HEK293 (cell line): ENCODE measurements around the gene NARS2.
A peak's percentile ranks its signal among the peaks of the same experiment; 100 is the strongest.
"Not testable (repeated sequence)": the region's sequence is repeated elsewhere in the genome, so short reads cannot be mapped to it uniquely, and the experiment has no call there.

Experiments used
- CTCF ChIA-PET: fragments of 350-600 bp; formaldehyde crosslinking; extraction: SDS; loops from one replicate; lab custom pipeline; 2021; ENCODE audit warnings: antibody characterized with exemption; lab: Yijun Ruan, JAX
- POLR2A ChIA-PET: fragments of 300-600 bp; formaldehyde crosslinking; extraction: SDS; loops from one replicate; lab custom pipeline; 2020; ENCODE audit warnings: antibody characterized with exemption, inconsistent platforms; lab: Yijun Ruan, JAX
- H3K27ac ChIP-seq: fragments of 200-500 bp; sonication (Bioruptor generic); 2 replicates; pipeline ENCODE4 v1.5.1; 2014; ENCODE audit warnings: low read depth, low read length, control low read depth, inconsistent platforms; ENCODE audit errors: extremely low read depth
- H3K36me3 ChIP-seq, 2 experiments: fragments of 200-500 bp in 1 of 2; sonication (Bioruptor generic) in 1 of 2; 1 replicate in 1 of 2; 2 replicates in 1 of 2; pipeline ENCODE4 v1.5.1; 2014 to 2017; ENCODE audit warnings: inconsistent platforms in 2 of 2, low read length in 2 of 2; ENCODE audit not compliant: control insufficient read depth in 2 of 2, insufficient read depth in 1 of 2
- H3K4me1 ChIP-seq: fragments of 200-500 bp; sonication (Bioruptor generic); 2 replicates; pipeline ENCODE4 v1.5.1; 2014; ENCODE audit warnings: mild to moderate bottlenecking, low read length, inconsistent platforms; ENCODE audit not compliant: control insufficient read depth, insufficient read depth
- H3K4me3 ChIP-seq: 2 replicates; pipeline ENCODE4 v1.5.1; 2011; ENCODE audit warnings: low read depth, mild to moderate bottlenecking, control low read depth, low read length, moderate library complexity
- H3K9me3 ChIP-seq: fragments of 200-500 bp; sonication (Bioruptor generic); 2 replicates; pipeline ENCODE4 v1.5.1; 2014; ENCODE audit warnings: low read depth, low read length, inconsistent platforms; ENCODE audit not compliant: control insufficient read depth, insufficient read depth
- BCL11A ChIP-seq: fragments of 450-650 bp; formaldehyde crosslinking; IDR thresholded peaks from 2 replicates; pipeline ENCODE4 v1.5.1; 2016; ENCODE audit warnings: low read depth, missing biosample characterization, missing genetic modification characterization
- MZF1 ChIP-seq: fragments of 450-650 bp; formaldehyde crosslinking; IDR thresholded peaks from 2 replicates; pipeline ENCODE4 v1.5.1; 2017; ENCODE audit warnings: missing biosample characterization, missing genetic modification characterization, borderline replicate concordance
- RBAK ChIP-seq: fragments of 450-650 bp; formaldehyde crosslinking; IDR thresholded peaks from 2 replicates; pipeline ENCODE4 v1.5.1; 2016; ENCODE audit warnings: missing biosample characterization, missing genetic modification characterization
- YY1 ChIP-seq: fragments of 450-650 bp; formaldehyde crosslinking; IDR thresholded peaks from 2 replicates; pipeline ENCODE4 v1.5.1; 2018; ENCODE audit warnings: missing biosample characterization, missing genetic modification characterization
- ZBTB7A ChIP-seq: fragments of 450-650 bp; formaldehyde crosslinking; IDR thresholded peaks from 2 replicates; pipeline ENCODE4 v1.5.1; 2016; ENCODE audit warnings: low read depth, missing biosample characterization, missing genetic modification characterization
- ZNF146 ChIP-seq: fragments of 450-650 bp; formaldehyde crosslinking; IDR thresholded peaks from 2 replicates; pipeline ENCODE4 v1.5.1; 2016; ENCODE audit warnings: missing biosample characterization, missing genetic modification characterization
- ZNF221 ChIP-seq: fragments of 450-650 bp; formaldehyde crosslinking; IDR thresholded peaks from 2 replicates; pipeline ENCODE4 v1.5.1; 2017; ENCODE audit warnings: missing biosample characterization, missing genetic modification characterization, borderline replicate concordance
- ZNF677 ChIP-seq: fragments of 450-650 bp; IDR thresholded peaks from 2 replicates; pipeline ENCODE4 v1.5.0; 2018; ENCODE audit warnings: missing biosample characterization, mild to moderate bottlenecking, missing genetic modification characterization, moderate library complexity
- TF ChIP-seq, protein P1 (sequence below): fragments of 450-650 bp; formaldehyde crosslinking; IDR thresholded peaks from 2 replicates; pipeline ENCODE4 v1.5.1; 2016; ENCODE audit warnings: missing biosample characterization, missing genetic modification characterization, low read depth
- TF ChIP-seq, protein P2 (sequence below): fragments of 450-650 bp; formaldehyde crosslinking; IDR thresholded peaks from 2 replicates; pipeline ENCODE4 v1.5.1; 2016; ENCODE audit warnings: missing biosample characterization, missing genetic modification characterization
- TF ChIP-seq, protein P3 (sequence below): IDR thresholded peaks from 2 replicates; pipeline ENCODE4 v1.6.1; 2011; ENCODE audit warnings: mild to moderate bottlenecking, low read depth, low read length, borderline replicate concordance
- TF ChIP-seq, protein P4 (sequence below): fragments of 450-650 bp; formaldehyde crosslinking; IDR thresholded peaks from 2 replicates; pipeline ENCODE4 v1.5.1; 2016; ENCODE audit warnings: missing biosample characterization, missing genetic modification characterization

NARS2 gene

DNA sequence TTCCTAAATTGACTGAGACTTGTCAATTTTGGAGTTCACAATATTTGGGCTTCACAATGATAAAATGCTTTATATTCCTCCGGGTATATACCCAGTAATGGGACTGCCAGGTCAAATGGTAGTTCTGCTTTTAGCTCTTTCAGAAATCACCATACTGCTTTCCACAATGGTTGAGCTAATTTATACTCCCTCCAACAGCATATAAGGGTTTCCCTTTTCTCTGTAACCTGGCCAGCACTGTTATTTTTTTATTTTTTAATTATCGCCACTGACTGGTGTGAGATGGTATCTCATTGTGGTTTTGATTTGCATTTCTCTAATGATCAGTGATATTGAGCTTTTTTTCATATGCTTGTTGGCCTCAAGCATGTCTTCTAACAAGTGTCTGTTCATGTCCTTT is 21.8 kb downstream of the NARS2 start (continued):
- TF ChIP-seq, protein P1, sequence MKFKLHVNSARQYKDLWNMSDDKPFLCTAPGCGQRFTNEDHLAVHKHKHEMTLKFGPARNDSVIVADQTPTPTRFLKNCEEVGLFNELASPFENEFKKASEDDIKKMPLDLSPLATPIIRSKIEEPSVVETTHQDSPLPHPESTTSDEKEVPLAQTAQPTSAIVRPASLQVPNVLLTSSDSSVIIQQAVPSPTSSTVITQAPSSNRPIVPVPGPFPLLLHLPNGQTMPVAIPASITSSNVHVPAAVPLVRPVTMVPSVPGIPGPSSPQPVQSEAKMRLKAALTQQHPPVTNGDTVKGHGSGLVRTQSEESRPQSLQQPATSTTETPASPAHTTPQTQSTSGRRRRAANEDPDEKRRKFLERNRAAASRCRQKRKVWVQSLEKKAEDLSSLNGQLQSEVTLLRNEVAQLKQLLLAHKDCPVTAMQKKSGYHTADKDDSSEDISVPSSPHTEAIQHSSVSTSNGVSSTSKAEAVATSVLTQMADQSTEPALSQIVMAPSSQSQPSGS: no peak
- TF ChIP-seq RBAK (tag by site-specific recombination) (no peak), ZBTB7A (tag by site-specific recombination) (no peak)
- TF ChIP-seq, protein P2, sequence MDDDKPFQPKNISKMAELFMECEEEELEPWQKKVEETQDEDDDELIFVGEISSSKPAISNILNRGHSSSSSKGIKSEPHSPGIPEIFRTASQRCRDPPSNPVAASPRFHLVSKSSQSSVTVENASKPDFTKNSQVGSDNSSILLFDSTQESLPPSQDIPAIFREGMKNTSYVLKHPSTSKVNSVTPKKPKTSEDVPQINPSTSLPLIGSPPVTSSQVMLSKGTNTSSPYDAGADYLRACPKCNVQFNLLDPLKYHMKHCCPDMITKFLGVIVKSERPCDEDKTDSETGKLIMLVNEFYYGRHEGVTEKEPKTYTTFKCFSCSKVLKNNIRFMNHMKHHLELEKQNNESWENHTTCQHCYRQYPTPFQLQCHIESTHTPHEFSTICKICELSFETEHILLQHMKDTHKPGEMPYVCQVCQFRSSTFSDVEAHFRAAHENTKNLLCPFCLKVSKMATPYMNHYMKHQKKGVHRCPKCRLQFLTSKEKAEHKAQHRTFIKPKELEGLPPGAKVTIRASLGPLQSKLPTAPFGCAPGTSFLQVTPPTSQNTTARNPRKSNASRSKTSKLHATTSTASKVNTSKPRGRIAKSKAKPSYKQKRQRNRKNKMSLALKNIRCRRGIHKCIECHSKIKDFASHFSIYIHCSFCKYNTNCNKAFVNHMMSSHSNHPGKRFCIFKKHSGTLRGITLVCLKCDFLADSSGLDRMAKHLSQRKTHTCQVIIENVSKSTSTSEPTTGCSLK: no peak

DNA sequence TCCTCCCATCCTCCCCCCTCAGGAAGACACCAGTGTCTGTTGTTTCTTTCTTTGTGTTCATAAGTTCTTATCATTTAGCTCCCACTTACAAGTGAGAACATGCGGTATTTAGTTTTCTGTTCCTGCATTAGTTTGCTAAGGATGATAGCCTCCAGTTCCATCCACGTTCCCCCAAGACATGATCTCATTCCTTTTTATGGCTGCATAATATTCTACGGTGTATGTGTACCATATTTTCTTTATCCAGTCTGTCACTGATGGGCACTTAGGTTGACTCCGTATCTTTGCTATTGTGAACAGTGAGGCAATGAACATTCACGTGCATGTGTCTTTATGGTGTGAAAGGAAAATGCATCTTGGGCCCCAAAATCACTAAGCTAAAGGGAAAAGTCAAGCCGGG is 22.5 kb downstream of the NARS2 start:
- H3K4me3 ChIP-seq, H3K27ac ChIP-seq, H3K4me1 ChIP-seq, H3K9me3 ChIP-seq, POLR2A ChIA-PET: not testable (repeated sequence)
- H3K36me3 ChIP-seq: peaks cover 0 to 22% of the 10 kb centered on the region in 2 experiments; a peak in 1 of 3 replicates
- peak; percentile 83; the same call in 1 of the 2 replicates for TF ChIP-seq ZNF146 (tag by site-specific recombination)
- CTCF ChIA-PET: interaction anchor here (1.1 to 1.7 kb wide), 2 partner anchors 12 to 14 kb away, joined by 5 to 7 read pairs; no protein-coding TSS in a partner anchor

DNA sequence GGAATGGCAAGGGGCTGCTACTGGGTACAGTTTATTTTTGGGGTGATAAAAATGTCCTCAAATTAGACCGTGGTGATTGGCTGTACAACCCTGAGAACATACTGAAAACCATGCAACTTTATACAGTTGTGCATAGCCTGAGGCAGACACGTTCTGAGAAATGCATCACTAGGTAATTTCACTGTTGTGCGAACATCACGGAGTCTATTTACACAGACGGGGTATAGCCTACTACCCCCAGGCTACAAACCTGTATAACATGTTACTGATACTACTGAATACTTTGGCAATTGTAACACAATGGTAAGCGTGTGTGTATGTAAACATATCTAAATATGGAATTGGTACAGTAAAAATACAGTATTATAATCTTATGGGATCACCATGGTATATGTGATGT is 23.6 kb downstream of the NARS2 start:
- Histone ChIP-seq H3K4me3 (no peak overlapping the region), H3K9me3 (no peaks in the 10 kb centered on the region), H3K27ac (no peak overlapping the region), H3K36me3 (peaks cover 0 to 12% of the 10 kb centered on the region in 2 experiments; a peak in 1 of 3 replicates), H3K4me1 (no peaks in the 10 kb centered on the region)
- TF ChIP-seq RBAK (tag by site-specific recombination) (no peak), BCL11A (tag by site-specific recombination) (no peak), MZF1 (tag by site-specific recombination) (no peak), YY1 (tag by site-specific recombination) (no peak), ZNF677 (tag by site-specific recombination) (no peak), ZNF221 (tag by site-specific recombination) (no peak)
- TF ChIP-seq, protein P3, sequence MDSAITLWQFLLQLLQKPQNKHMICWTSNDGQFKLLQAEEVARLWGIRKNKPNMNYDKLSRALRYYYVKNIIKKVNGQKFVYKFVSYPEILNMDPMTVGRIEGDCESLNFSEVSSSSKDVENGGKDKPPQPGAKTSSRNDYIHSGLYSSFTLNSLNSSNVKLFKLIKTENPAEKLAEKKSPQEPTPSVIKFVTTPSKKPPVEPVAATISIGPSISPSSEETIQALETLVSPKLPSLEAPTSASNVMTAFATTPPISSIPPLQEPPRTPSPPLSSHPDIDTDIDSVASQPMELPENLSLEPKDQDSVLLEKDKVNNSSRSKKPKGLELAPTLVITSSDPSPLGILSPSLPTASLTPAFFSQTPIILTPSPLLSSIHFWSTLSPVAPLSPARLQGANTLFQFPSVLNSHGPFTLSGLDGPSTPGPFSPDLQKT: no peak
- TF ChIP-seq, protein P4, sequence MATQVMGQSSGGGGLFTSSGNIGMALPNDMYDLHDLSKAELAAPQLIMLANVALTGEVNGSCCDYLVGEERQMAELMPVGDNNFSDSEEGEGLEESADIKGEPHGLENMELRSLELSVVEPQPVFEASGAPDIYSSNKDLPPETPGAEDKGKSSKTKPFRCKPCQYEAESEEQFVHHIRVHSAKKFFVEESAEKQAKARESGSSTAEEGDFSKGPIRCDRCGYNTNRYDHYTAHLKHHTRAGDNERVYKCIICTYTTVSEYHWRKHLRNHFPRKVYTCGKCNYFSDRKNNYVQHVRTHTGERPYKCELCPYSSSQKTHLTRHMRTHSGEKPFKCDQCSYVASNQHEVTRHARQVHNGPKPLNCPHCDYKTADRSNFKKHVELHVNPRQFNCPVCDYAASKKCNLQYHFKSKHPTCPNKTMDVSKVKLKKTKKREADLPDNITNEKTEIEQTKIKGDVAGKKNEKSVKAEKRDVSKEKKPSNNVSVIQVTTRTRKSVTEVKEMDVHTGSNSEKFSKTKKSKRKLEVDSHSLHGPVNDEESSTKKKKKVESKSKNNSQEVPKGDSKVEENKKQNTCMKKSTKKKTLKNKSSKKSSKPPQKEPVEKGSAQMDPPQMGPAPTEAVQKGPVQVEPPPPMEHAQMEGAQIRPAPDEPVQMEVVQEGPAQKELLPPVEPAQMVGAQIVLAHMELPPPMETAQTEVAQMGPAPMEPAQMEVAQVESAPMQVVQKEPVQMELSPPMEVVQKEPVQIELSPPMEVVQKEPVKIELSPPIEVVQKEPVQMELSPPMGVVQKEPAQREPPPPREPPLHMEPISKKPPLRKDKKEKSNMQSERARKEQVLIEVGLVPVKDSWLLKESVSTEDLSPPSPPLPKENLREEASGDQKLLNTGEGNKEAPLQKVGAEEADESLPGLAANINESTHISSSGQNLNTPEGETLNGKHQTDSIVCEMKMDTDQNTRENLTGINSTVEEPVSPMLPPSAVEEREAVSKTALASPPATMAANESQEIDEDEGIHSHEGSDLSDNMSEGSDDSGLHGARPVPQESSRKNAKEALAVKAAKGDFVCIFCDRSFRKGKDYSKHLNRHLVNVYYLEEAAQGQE (tag by site-specific recombination): no peak
- ChIA-PET POLR2A (no interaction called here), CTCF (interaction anchor here (2.9 kb wide), 1 partner anchor 14 kb away, joined by 18 read pairs; no protein-coding TSS in a partner anchor)
